CD4-positive, CD25-positive, alpha-beta regulatory T cell (primary cell): ENCODE data around the gene PTPN4. TPM values are rescaled to one million over a fixed set of nuclear protein-coding genes. Genes with fewer than 3 reads are reported as not detected.

ENCODE experiments used
- ATAC-seq, 2 donors: fragments of 150-1000 bp; cut with Tn5 transposase; one replicate each; pipeline ENCODE4 v1.10.0; 2021; ENCODE audit warnings: low read depth in 2 of 2, moderate number of reproducible peaks in 2 of 2, moderate library complexity in 1 of 2
- DNase-seq, 3 donors: peaks; one replicate each; pipeline versions ENCODE4 v3.0.0 to v3.0.0-alpha.2; 2012 to 2022; ENCODE audit warnings: mixed read lengths in 1 of 3
- H3K27ac ChIP-seq: one replicate; pipeline ENCODE4 v1.7.0; 2013; ENCODE audit warnings: mild to moderate bottlenecking, low read length; ENCODE audit not compliant: insufficient read depth, poor library complexity, severe bottlenecking
- H3K27me3 ChIP-seq: one replicate; pipeline ENCODE4 v1.7.0; 2013; ENCODE audit warnings: low read length; ENCODE audit not compliant: control insufficient read depth, insufficient read depth
- H3K36me3 ChIP-seq: one replicate; pipeline ENCODE4 v1.7.0; 2013; ENCODE audit warnings: mild to moderate bottlenecking, low read length, moderate library complexity; ENCODE audit not compliant: control insufficient read depth, insufficient read depth
- H3K4me1 ChIP-seq: 2 replicates; pipeline ENCODE4 v1.7.0; 2013; ENCODE audit warnings: mild to moderate bottlenecking, low read length; ENCODE audit not compliant: insufficient read depth, control insufficient read depth, poor library complexity, severe bottlenecking
- H3K4me3 ChIP-seq: one replicate; pipeline ENCODE4 v1.7.0; 2013; ENCODE audit warnings: low read depth, mild to moderate bottlenecking, low read length, moderate library complexity
- H3K9me3 ChIP-seq, 2 experiments: 1 replicate in 1 of 2; 2 replicates in 1 of 2; pipeline ENCODE4 v1.7.0; 2013; ENCODE audit warnings: low read length in 2 of 2, mild to moderate bottlenecking in 1 of 2, moderate library complexity in 1 of 2; ENCODE audit not compliant: control insufficient read depth in 2 of 2
- H3K27ac Mint-ChIP-seq, 3 donors: one replicate each; pipeline ENCODE4 v1.8.0; 2020 to 2022; ENCODE audit warnings: mild to moderate bottlenecking in 3 of 3, mixed read lengths in 3 of 3, moderate library complexity in 2 of 3
- H3K27me3 Mint-ChIP-seq: one replicate; pipeline ENCODE4 v1.8.0; 2022; ENCODE audit warnings: mild to moderate bottlenecking, mixed read lengths
- H3K36me3 Mint-ChIP-seq: one replicate; pipeline ENCODE4 v1.8.0; 2020; ENCODE audit warnings: mixed read lengths
- H3K4me1 Mint-ChIP-seq, 4 donors: one replicate each; pipeline ENCODE4 v1.8.0; 2020 to 2022; ENCODE audit warnings: mixed read lengths in 4 of 4, mild to moderate bottlenecking in 1 of 4
- H3K4me3 Mint-ChIP-seq, 4 donors: one replicate each; pipeline ENCODE4 v1.8.0; 2020 to 2022; ENCODE audit warnings: mild to moderate bottlenecking in 4 of 4, mixed read lengths in 4 of 4, moderate library complexity in 3 of 4
- H3K9me3 Mint-ChIP-seq, 7 donors: one replicate each; pipeline ENCODE4 v1.8.0; 2020 to 2022; ENCODE audit warnings: mixed read lengths in 7 of 7, mild to moderate bottlenecking in 3 of 7, moderate library complexity in 2 of 7
- polyA plus RNA-seq, 4 donors: library from polyadenylated mRNA; unstranded; fragments of 300-500 nt; fragmentation: Illumina TruSeq; gene quantifications; one replicate each; pipeline ENCODE4 v1.2.3, GENCODE V29; 2021
- total RNA-seq: library from RNA; stranded (reverse); gene quantifications from one replicate; pipeline ENCODE4 v1.2.3, GENCODE V29; 2022

The PTPN4 gene
- total and polyA plus RNA-seq, 5 donors from 2014 or later = 75.2 to 115 (median 110) TPM

DNA sequence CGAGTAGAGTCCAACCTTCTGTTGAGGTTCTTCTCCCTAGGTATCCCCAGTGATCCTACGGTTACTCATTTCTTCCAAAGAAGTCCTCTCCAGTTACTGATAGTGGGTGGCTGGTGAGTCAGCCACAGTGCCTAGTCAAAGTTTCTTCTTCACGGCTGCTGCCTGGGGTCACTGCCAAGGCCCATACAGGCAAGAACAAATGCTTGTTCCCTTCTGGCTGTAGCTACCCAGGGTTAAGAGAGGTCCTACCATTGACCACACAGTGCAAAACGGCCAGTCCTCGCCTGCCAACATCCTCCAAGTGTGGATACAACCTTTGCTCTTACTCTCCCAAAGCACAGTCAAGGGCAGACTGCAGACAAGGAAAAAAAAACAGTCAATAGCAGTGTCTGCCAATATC, 2.9 kb upstream of the PTPN4 start:
- H3K4me3 Mint-ChIP-seq = no peak overlapping the region
- Histone ChIP-seq H3K4me3 (no peak overlapping the region), H3K27ac (no peak overlapping the region), H3K36me3 (no peaks in the 10 kb centered on the region), H3K4me1 (peaks cover 17% of the 10 kb centered on the region), H3K27me3 (no peaks in the 10 kb centered on the region), H3K9me3 (no peaks in the 10 kb centered on the region)
- H3K36me3 Mint-ChIP-seq = no peaks in the 10 kb centered on the region
- peaks cover 14 to 29% (median 21%) of the 10 kb centered on the region in 4 donors for H3K4me1 Mint-ChIP-seq
- DNase-seq = no peak
- ATAC-seq = no peak
- H3K9me3 Mint-ChIP-seq = no peaks in the 10 kb centered on the region
- peak overlapping the region in 2 of 3 donors; percentile 4 to 27 for H3K27ac Mint-ChIP-seq
- H3K27me3 Mint-ChIP-seq = peaks cover 7% of the 10 kb centered on the region

DNA sequence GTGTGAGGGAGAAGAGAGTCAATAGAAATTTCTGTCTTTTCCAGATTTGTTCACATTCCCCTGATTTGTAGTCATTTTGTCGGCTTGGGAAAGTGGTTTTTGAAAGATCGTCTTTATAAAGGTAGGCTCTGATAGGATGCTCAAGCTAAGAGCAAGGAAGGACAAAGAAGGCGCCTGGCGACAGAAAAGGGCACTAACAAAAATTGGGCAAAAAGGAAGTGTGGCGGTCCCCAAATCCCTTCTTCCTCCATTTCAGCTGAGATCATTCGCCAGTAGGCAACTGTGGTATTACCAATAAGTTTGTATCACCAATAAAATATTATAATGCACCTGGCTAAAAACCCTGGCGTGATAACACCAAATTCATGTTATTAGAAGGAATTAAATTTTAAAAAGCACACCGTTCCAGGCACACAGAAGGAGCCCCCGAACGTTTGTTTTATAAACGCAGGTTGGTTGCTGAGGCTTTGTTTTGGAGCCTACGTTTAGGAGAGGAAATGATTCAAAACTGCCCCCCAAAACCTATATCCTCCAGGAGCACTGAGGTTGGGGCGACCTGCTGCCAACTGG, 756 bp upstream of the PTPN4 start:
- H3K27me3 ChIP-seq = no peaks in the 10 kb centered on the region
- Mint-ChIP-seq H3K27me3 (no peaks in the 10 kb centered on the region), H3K36me3 (no peaks in the 10 kb centered on the region), H3K4me3 (peak overlapping the region; percentile 91 to 98 (median 94)), H3K4me1 (peaks cover 25 to 42% (median 27%) of the 10 kb centered on the region in 4 donors), H3K9me3 (no peaks in the 10 kb centered on the region), H3K27ac (peak overlapping the region; percentile 57 to 97 (median 79))
- ATAC-seq = no peak
- peak overlapping the region; percentile 87 for H3K27ac ChIP-seq
- H3K4me1 ChIP-seq = peaks cover 33% of the 10 kb centered on the region
- no peaks in the 10 kb centered on the region for H3K9me3 ChIP-seq
- H3K4me3 ChIP-seq = peak overlapping the region; percentile 77
- DNase-seq = no peak
- no peaks in the 10 kb centered on the region for H3K36me3 ChIP-seq

DNA sequence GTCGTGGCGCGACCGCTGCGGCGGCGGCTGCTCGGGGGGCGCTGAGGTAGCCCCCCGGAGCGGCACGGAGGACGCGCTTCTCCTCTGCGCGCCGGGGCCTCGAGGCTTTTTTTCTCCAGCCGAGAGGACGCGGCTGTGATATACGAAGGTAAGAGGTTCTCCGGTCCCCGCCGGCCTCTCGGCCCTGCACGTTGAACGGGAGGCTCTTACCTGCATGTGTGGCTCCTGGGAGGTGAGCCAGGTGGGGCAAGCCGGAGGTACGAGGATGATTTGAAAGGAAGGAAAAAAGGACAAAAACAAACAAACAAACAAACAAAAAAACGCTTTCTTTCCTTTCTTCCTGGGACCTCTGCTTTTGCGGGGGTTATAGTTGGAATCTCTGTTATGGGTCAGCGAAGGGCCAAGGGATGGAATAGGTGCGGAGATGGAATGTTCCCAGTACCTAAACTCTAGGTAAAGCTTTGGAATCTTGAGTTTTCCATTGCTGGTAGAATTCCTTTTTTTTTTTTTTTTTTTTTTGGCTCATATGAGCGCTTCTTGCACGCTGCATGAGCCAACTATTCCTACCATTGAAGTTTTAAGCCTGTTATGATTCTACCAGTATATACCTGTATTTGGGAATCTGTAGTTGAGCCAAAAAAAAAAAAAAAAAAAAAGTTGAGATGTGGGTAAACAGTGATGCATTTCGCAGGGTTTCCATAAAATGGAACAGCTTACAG, 674 bp downstream of the PTPN4 start:
- Histone ChIP-seq H3K36me3 (no peaks in the 10 kb centered on the region), H3K4me3 (peak overlapping the region; percentile 98), H3K9me3 (no peaks in the 10 kb centered on the region), H3K27me3 (no peaks in the 10 kb centered on the region), H3K4me1 (peaks cover 33% of the 10 kb centered on the region), H3K27ac (peak overlapping the region; percentile 87)
- DNase-seq (peak in 1 of 3 donors; percentile 61), ATAC-seq (peak in 1 of 2 donors; percentile 1)
- peak overlapping the region; percentile 57 to 81 (median 57) for H3K27ac Mint-ChIP-seq
- peaks cover 36 to 54% (median 38%) of the 10 kb centered on the region in 4 donors for H3K4me1 Mint-ChIP-seq
- peak overlapping the region; percentile 91 to 94 (median 92) for H3K4me3 Mint-ChIP-seq
- no peaks in the 10 kb centered on the region for H3K9me3 Mint-ChIP-seq
- no peaks in the 10 kb centered on the region for H3K27me3 Mint-ChIP-seq
- peaks cover under 1% of the 10 kb centered on the region for H3K36me3 Mint-ChIP-seq

DNA sequence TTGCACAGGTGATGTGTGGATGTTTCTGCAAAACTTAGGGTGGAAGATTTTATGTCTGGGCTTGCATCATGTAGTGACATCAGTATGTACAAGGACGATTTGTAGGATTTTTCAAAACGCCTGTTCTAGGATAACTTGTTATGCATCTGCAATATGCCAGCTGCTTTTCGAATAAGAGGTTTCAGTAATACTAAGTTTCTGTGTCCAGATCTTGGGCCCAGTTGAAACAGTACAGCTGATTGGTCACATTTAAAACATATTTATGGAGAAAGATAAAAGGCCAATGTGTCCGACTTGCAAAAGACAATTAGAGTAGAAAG, 1.2 kb downstream of the PTPN4 start:
- H3K4me1 Mint-ChIP-seq = peaks cover 37 to 59% (median 42%) of the 10 kb centered on the region in 4 donors
- DNase-seq = peak in 2 of 3 donors; percentile 11 to 23

DNA sequence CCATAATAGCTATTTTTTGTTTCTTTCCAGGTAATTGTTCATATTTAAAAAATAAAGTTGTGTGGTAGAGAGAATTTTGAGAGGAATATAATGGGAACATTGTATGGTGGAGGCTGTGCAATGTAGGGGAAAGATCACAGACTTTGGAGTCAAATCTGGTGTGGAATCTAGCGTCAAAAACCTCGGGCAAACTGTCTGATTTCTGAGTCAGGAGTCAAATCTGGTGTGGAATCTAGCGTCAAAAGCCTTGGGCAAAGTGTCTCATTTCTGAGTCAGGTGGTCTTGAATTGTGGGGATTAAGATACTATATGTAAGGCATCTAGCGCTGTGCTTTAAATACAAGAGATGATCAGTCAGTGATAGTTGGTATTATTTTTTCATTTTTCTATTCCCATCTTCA, 5.1 kb downstream of the PTPN4 start:
- Mint-ChIP-seq H3K4me3 (peak overlapping the region in 2 of 4 donors; percentile 64 to 65), H3K9me3 (no peaks in the 10 kb centered on the region), H3K27me3 (no peaks in the 10 kb centered on the region), H3K4me1 (peaks cover 33 to 51% (median 37%) of the 10 kb centered on the region in 4 donors), H3K27ac (peak overlapping the region in 1 of 3 donors; percentile 0), H3K36me3 (peaks cover 5% of the 10 kb centered on the region)
- no peaks in the 10 kb centered on the region for H3K9me3 ChIP-seq
- no peak for DNase-seq
- ATAC-seq = no peak
- H3K4me1 ChIP-seq = peaks cover 57% of the 10 kb centered on the region
- H3K27me3 ChIP-seq = no peaks in the 10 kb centered on the region
- H3K4me3 ChIP-seq = peak overlapping the region; percentile 35
- H3K36me3 ChIP-seq = peaks cover 2% of the 10 kb centered on the region
- H3K27ac ChIP-seq = no peak overlapping the region

More for the DNA sequence above, 1.2 kb downstream of the PTPN4 start:
- no peaks in the 10 kb centered on the region for H3K9me3 Mint-ChIP-seq
- H3K27me3 Mint-ChIP-seq = no peaks in the 10 kb centered on the region
- no peak for ATAC-seq
- Histone ChIP-seq H3K9me3 (no peaks in the 10 kb centered on the region), H3K4me1 (peaks cover 39% of the 10 kb centered on the region), H3K36me3 (no peaks in the 10 kb centered on the region), H3K4me3 (peak overlapping the region; percentile 98), H3K27ac (no peak overlapping the region), H3K27me3 (no peaks in the 10 kb centered on the region)
- peak overlapping the region; percentile 6 to 81 (median 57) for H3K27ac Mint-ChIP-seq
- H3K36me3 Mint-ChIP-seq = peaks cover 5% of the 10 kb centered on the region
- peak overlapping the region; percentile 91 to 94 (median 92) for H3K4me3 Mint-ChIP-seq

DNA sequence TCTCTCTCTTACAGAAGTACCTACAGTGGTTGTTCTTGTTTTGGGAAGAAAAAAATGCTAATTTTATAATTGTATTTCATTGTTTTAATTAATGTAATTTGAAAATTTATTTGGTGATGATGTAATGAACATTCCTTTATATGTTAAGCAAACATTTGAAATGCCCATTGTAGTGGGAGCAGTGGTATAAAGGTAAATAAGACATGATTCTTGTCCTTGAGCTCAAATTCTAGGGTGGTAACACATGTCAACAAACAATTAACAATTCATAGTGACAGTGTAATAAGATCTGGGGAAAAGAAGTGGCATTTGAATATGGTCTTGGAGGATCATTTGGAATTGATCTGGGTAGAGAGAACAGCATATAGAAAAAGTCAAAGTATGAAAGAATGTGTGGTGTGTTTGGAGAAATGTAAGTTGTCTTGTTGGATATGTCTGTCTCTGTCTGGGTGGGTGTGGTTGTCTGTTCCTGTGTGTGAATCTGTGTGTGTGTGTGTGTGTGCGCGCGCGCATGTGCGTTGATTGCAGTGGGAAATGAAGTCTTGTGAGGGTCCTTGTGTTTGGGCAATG, 5.8 kb downstream of the PTPN4 start:
- no peak for ATAC-seq
- no peaks in the 10 kb centered on the region for H3K27me3 Mint-ChIP-seq
- Histone ChIP-seq H3K4me3 (no peak overlapping the region), H3K4me1 (peaks cover 53% of the 10 kb centered on the region), H3K27me3 (no peaks in the 10 kb centered on the region), H3K36me3 (peaks cover 2% of the 10 kb centered on the region), H3K9me3 (no peaks in the 10 kb centered on the region), H3K27ac (no peak overlapping the region)
- peak overlapping the region in 3 of 4 donors; percentile 1 to 66 (median 9) for H3K4me3 Mint-ChIP-seq
- H3K4me1 Mint-ChIP-seq = peaks cover 32 to 51% (median 38%) of the 10 kb centered on the region in 4 donors
- peak overlapping the region in 2 of 3 donors; percentile 31 to 61 for H3K27ac Mint-ChIP-seq
- H3K36me3 Mint-ChIP-seq = peaks cover 5% of the 10 kb centered on the region
- H3K9me3 Mint-ChIP-seq = no peaks in the 10 kb centered on the region
- no peak for DNase-seq

DNA sequence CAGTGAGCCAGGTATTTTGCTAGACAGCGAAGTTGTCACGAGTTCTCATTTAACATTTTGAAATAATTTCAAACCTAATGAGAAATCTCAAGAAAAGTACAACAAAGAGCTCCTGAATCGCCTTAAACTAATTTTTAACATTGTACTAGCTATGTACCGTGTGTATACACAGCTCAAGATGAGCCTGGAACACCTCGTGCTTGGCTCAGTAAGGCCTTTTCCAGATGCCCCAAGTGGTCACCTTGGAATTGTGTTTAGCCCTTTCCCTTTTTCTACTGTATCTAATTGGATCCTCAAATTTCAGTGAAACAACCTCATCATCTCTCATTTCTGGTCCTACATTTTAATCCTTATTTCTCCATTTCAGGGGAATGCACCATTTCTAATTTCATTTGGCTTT, 7.2 kb downstream of the PTPN4 start:
- ATAC-seq (no peak), DNase-seq (no peak)
- H3K27ac ChIP-seq = no peak overlapping the region
- H3K4me1 ChIP-seq = peaks cover 44% of the 10 kb centered on the region
- H3K36me3 Mint-ChIP-seq = peaks cover 5% of the 10 kb centered on the region
- H3K27me3 Mint-ChIP-seq = no peaks in the 10 kb centered on the region
- no peak overlapping the region for H3K4me3 ChIP-seq
- no peaks in the 10 kb centered on the region for H3K27me3 ChIP-seq
- no peak overlapping the region for H3K27ac Mint-ChIP-seq
- H3K36me3 ChIP-seq = peaks cover 4% of the 10 kb centered on the region
- H3K4me1 Mint-ChIP-seq = peaks cover 35 to 52% (median 40%) of the 10 kb centered on the region in 4 donors
- H3K4me3 Mint-ChIP-seq = no peak overlapping the region
- no peaks in the 10 kb centered on the region for H3K9me3 ChIP-seq
- H3K9me3 Mint-ChIP-seq = no peaks in the 10 kb centered on the region
